GM04504 (cell line): ENCODE results near the gene MRAS.

ENCODE experiments used
- DNase-seq: peaks from one replicate; pipeline ENCODE4 v3.0.0-alpha.2; 2012; ENCODE audit warnings: low read depth

Gene MRAS

DNA sequence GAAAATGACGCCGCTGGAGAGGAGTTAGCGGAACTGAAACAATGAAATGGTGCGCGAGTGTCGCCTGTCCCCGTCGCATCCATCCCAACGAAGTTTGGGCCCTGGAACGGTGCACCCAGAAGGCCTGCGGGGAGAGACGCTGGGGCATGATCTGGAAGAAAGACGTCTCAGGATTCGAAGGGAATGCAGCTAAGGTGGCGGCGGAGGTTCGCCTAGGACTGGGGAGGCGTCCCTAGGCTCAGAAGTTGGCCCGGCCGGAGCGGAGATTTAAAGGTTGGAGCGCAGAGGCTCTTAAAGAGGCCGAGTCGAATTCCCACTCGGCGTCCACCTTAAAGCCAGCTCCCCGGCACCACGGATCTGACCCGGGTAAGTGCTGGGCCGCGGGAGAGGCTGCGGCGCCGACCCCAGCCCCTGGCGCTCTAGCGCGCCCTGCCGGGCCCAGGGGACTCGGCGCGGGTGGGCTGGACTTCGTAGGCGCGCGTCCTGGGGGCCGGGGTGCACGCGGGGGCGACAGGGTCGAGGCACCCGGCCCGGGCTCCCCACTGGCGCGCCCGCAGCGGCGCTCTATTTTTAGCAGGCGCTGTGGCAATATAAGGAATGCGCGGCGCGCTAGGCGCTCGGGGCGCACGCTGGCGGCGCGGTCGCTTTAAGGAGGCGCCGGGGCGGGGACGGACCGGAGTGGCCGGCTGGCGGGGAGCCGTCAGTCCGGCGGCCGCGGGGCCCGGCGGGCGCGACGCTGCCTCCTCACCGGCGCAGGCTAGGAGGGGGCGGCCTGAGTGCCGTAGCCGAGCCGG lies at the start of gene MRAS:
TSS of gene MRAS (plus strand) at position 620 of the 794 bp plus-strand sequence. CDS start 24,305 bp downstream, outside the sequence.
- peak; percentile 57 for DNase-seq

DNA sequence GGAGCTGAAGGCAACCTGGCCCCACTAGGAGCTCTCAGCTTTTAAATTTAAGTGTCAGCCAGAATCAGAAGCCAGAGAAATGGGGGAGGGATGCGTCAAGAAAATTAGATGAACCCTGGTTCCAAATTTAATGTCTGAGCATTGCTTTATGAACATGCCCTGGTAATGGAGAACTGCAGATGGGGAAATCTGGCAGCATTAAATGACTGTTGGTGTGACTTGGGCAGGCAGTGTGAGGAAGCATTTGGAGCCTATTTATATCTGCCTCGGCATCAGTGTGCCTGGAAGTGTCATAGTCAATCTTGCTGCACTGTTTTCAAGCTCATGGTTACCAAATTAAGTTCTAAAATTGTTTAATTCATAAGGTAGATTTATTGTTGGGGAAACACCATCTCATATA lies 47.7 kb upstream of the MRAS start:
- DNase-seq, result no peak

DNA sequence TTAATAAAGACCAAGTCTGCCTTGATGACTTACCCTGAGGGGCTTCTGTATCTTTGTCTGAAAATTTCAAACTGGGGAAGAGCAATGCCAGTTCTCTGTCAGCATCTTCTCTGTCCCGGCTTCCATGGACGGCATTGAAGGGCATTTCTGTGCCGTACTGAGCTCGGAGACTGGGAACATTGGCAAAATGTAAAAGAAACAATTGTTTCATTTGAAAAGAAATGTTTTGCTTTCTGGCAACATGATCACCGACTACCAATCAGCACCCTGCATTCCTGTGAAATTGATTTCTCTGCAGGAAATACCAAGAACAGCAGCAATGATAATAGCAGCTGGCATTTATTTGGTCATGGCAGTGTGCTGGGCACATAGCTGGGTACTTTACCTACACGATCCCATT lies 44.9 kb upstream of the MRAS start:
- no peak for DNase-seq

DNA sequence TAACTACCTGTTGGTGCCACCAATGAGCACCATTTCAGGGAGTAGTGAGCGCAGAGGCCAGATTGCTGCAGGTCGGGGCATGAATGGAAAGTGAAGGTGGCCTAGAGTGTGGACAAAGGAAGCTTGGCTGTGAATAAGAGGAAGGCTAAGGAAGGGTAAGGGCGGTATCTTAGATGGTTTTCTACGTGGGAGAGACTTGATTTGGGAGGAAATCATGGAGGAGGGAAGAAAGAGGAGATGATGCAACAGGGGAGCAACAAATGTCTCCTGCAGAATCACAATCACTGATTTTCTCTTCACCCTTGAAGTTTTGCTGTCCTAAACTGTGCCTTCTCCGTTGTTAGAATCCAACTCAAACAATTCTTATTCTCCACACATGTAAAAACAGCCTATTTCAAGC lies 40.5 kb upstream of the MRAS start:
- DNase-seq, result no peak

DNA sequence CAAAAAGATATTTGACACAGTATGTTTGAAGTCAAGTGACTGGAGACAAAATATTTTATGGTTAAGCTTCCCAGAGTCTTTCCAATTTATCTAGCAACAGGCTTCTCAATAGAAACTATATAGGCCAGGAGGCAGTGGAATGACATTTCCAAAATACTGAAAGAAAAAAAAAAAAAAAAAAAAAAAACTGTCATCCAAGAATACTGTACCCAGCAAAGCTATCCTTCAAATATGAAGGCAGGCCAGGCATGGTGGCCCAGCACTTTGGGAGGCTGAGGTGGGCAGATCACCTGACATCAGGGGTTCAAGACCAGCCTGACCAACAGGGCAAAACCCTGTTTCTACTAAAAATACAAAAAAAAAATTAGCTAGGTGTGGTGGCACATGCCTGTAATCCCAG lies 39.6 kb upstream of the MRAS start:
- DNase-seq, result no peak

DNA sequence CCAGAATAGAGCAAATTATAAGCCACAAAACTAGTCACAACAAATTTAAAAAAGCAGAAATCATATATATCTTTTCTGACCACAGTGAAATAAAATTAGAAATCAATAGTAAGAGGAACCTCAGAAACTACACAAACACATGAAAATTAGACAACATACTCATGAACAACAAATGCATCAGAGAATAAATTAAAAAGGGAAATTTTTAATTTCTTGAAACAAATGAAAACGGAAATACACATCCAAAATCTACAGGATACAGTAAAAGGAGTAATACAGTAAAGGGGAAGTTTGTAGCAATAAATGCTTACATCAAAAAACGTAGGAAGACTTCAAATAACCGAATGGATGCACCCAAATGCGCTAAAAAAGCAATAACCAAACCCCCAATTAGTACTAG lies 37.9 kb upstream of the MRAS start:
- DNase-seq, result no peak

DNA sequence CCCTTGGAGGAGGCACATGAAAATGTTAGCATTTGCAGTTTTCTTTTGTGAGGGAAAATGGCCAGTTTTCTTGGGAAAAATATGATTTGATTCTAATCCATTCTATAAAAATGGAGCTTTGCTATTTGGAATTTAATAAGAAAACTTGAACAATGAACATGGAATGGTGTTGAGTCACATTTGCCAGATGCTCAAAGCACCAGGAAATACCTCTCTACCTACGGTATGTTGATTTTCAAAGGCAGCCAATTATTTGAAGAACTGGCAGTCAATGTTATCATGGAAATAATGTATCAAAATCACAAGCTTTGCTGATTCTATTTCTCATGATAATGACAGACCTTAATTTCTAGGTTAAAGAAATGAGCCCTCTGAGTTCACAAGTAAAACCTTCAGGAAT lies 33.6 kb upstream of the MRAS start:
- DNase-seq, result no peak

DNA sequence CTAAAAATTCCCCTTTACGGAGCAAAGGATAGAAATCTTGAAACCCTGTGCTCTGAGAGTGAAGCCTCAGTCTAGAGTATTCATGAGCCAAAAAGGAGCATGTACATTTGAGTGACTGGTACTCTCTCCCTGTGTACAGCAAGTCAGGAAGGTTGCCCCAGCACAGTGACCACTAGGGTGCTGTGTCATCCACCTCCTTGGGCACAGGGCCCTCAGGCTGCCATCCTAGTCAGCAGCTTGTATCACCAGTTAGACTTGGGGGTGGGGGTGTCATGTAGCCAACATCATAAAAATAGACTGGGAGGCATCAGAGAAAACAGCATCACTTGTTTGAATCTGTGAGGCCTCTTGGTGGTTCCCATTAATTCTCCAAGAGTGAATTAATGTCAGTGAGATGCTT lies 30.7 kb upstream of the MRAS start:
- no peak for DNase-seq

DNA sequence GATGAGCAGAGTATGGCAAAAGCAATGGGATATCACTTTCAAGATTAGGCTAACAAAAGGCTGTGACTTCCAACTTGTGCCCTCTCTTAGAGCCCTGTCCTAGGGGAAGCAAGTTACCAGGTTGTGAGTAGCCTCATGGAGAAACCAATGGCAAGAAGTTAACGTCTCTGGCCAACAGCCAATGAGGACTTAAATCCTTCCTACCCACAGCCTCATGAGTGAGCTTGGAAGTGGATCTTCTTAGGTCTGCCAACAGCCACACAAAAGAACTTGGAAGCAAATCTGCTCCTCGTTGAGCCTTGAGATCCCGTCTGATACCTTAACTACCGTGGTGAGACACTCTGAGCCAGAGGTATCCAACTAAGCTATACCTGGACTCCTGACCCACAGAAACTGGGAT lies 24.4 kb upstream of the MRAS start:
- DNase-seq, result no peak

DNA sequence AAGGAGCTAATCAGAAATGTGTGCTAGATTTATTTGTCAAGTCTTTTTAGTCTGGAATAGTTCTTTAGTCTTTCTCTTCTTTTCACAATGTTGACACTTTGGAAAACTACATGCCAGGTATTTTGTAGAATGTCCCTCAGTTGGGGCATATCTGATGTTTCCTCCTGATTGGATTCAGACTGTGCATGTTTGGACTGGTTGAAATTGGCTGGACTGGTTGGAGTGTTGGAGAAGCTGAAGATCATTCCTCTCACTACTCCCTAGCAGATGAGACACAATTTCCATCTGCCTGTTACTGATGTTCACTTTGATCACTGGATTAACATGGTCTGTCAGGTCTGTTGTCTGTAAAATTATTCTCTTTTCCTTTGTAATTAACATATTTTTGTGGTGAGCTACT lies 22.4 kb upstream of the MRAS start:
- DNase-seq, result no peak

DNA sequence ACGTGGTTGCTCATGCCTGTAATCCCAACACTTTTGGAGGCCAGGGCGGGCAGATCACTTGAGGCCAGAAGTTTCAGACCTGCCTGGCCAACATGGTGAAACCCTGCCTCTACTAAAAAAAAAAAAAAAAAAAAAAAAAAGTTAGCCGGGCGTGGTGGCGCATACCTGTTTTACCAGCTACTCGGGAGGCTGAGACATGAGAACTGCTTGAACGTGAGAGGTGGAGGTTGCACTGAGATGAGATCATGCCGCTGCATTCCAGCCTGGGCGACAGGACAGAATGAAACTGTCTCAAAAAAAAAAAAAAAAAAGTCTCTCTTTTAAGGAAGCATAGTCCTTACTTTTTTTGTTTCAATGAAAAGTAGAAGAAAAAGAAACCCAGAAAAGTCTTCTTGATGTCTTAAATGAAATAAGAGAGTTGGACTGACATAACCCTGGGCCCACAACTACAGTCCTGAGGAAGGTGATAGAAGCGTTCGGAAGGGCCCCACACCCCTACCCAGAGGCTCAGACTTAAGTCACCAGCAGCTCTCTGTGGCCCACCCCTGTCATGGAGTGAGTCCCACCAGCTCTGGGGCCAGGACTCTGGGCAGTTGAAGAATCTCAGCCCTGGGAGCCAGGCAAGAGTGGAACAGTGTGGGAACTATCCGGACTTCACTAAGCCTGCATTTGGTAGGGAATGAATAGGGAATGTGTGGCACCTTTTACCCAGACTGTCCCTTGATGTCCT lies 21.3 kb upstream of the MRAS start:
- DNase-seq, result no peak

DNA sequence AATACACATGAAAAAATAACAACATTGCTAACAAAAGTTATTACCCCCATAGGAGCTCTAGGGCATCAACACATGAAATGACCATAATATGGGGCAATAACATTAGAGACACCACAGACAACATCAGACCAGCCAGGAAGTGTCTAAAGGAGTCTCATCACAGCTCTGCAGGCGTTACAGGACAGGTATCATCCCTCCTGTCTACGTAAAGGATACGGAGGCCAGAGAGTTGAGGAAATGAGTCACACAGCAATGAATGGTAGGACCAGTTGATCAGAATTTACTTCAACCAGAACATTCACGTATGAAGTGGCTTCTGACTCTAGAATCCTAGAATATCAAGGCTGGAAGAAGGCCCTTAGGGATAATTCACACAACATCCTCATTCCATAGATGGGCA lies 20.5 kb upstream of the MRAS start:
- no peak for DNase-seq

DNA sequence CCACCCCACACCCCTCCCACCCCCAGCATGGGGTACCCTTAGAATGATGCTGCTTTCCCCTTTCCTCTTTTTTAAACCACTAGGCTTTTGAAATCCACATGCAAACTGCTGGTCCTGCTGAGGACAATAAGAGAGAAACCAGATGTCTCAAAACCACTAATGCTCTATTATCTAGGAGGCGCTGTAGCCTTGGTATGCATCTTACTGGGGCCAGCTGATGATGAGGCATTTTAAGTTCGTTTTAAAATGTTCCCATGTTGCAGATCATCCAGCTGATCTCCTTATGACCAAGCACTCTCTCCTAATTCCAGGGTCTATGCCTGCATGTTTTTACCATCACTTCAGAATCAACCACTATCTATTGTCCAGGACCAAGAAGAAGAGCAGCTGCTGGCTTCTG lies 20.0 kb upstream of the MRAS start:
- no peak for DNase-seq

DNA sequence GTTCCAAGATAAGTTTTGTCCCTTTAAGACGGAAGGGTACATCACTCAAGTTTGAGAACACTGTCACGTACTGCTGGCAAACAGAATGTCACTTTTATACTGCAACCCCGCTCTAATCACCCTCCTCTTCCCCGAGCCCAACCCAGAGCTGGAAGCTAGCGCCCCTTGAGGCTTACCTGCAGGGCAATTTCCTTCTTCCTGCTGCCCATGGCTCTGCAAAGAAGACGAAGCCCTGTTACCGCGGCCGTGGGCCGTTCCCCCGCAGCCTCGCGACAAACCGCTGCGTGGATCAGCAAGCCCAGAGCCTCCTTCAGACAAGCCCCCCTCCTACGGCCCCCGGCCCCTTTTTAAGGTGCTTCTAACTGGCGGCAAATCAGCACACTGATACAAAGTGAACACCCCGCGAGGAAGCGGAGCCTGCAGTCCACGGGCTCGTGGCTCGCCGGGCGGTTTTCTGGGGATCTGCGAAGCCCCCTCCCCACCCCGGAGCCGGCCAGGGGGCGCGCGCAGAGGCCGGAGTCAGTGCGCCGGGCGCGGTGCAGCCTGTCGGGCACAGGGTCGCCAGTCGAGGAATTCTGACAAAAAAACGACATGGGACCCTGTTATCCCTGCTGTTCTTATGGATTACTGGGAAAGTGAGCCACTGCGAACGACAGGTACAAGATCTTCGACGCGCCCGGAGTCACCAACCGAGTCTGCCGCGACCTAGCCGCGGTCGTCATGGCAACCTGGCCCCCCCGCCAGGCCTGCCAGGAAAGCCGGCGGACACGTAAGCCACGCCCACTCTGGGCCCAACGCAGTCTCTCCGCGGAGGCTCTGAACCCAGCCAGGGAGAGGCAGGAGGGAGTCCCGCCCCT lies 19.0 kb upstream of the MRAS start, which contains the start of gene NME9:
TSS of gene NME9 (minus strand) at position 725 of the 857 bp plus-strand sequence. CDS start at position 209, 516 bp downstream.
- DNase-seq, result no peak

DNA sequence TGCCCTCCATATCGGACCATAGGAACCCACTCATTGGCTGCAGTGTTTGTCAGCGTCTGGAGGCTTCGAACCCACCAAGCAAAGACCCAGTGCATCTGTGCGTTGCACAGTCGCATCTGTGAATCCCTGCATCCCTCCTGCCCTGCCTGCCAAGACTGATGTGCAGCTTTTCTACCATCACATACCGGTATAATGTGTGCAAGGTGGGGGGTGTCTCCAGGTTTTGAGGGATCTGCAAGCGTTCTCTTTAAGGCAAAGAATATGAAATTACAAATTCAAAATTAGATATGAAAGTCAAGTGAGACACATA lies 18.4 kb upstream of the MRAS start:
- DNase-seq, result no peak

DNA sequence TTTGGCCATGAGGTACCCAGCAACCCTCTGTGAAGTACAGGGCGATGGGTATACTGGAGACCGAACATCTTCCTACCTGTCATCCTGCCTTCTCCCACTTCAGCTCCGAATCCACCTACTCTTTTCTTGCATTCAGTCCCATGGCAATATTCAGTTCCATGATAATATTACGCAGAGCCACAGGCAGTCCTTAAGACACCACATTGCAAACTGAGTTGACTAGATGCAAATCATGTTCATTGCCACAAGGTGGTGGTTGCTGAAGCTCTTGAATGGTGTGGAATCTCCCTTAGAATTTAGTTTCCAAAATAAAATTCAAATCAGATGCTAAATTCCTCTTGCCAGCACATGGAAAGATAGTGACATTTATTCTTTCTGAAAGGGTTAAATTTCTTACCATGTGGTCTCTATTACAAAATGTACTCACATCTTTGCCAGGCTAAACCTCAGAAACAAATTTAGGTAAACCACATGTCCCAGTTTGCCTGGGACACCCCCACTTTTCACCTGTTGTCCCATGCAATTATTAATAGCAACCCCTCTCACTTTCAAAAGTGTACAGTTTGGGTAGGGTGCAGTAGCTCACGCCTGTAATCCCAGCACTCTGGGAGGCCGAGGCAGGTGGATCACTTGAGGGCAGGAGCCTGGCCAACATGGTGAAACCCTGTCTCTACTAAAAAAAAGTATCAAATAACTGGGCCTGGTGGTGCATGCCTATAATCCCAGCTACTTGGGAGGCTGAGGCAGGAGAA lies 17.1 kb upstream of the MRAS start:
- DNase-seq, result no peak

DNA sequence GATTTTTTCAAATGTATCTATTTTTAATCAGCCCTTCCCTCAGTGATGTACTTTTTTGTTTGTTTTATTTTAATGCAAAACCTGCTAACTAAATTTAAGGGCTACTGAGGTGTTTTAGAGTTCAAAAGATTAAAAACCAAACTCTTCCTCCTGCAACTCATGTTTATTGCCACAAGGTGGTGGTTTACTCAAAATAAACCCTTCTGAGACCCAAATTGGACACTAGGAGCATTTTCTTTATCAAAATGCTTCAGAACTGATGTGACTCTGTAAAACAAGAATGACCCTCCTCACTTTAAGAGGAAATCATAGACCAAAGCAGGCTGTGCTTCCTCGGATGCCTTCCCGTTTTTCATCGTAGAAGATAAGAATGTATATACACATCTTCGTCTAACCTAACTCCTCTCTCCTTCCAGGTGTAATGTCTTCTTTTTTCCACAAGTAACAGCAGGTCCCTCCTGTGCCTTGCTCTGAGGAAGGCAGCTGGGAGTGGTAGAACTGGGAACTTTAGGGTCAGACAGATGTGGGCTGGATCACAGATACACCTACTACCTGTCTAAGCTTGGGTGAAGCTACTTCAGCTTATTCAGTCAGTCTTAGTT lies 15.8 kb upstream of the MRAS start:
- no peak for DNase-seq

DNA sequence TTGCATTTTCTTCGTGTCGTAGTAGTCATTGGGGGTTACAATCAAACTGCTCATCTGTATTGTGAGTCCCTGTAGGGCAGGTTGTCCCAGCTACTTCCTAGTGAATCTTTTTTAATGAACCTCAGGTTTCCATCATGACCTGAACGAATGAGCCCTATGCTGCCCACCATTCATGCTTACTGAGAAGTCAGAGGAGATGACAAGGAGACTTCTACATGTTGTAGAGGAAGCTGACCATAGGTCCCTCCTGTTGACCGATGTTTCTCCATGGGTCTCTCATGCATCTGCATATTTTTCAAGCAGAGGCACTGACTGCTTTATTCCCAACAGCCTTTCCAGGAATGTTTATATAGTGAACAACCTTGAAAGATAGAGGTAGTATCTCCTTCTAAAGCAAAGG lies 13.8 kb upstream of the MRAS start:
- DNase-seq, result no peak

DNA sequence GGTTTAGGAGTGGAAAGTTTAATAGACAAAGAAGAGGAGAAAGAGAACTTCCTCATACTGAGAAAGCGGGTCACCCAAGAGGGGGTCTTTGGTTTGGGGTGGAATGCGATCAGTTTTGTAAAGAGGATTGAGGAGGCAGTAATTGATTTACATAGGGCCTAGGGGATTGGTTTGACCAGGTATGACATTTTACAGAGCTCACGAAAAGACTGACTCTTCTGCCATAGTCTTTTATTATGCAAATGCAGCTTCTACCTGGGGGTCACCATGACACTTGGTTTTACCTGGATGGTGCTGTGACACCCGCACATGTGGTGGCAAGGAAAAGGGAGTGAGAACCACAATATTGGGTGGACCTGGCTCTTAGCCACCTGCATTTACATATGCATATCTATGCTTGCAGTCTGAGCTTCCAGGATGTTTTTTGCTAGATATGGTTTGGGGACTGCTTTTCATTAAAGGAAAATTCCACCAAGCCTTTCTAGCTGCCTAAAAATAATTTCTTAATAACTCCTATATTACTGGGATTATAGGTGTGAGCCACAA lies 11.9 kb upstream of the MRAS start:
- no peak for DNase-seq

DNA sequence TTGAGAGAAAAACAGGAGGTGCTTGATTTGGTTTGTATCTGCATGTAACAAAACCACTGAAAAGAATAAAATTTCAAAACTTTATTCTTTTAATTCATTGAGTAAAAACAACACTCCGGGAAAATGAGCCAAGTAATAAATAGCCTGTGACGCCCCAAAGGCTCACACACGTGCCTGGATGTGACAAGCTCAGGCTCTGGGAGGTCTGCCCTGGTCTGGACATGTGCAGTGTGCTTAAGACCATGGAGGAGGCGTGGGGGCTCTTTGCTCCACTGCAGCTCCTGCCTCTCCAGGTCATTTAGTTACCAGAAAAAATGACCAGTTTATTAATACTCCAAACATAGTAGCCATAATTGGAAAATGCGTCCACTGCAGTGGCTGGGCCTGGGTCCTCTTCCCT lies 10.1 kb upstream of the MRAS start:
- DNase-seq, result no peak

DNA sequence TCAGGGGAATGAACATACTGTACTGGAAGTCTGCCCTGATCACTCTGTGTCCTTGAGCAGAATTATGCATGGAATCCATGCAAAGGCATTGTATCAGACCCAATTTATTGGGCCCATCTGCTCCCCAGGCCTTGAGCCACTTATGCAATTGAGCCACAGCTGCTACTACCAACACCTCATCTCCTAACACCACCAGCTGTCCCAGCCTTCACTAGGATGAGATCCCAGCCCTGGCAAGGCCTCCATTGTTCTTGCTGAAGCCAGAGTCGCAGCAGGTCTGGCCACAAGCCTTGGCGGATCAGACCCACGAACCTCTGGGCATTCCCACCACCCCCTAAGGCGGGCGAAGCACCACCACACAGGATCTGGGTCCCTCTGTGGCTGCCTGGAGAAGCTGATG lies 9.6 kb upstream of the MRAS start:
- no peak for DNase-seq
